Stimulated activated naive CD8-positive, alpha-beta T cell treated with anti-CD3 and anti-CD28 coated beads, Interleukin-15, Interleukin-2, amounts not matched to agents 100 U/mL and 50 U/mL, for 24 hours (primary cell): ENCODE results near the gene BCAN.

Source experiments
- ATAC-seq: fragments of 150-1000 bp; cut with Tn5 transposase; one replicate; pipeline ENCODE4 v1.10.0; 2021
- DNase-seq: peaks from one replicate; pipeline ENCODE4 v3.0.0; 2021

BCAN gene

GRCh38 chr1:156677616-156678596, 36.0 kb downstream of the BCAN start:
- ATAC-seq (no peak), DNase-seq (peak; percentile 40)

GRCh38 chr1:156680056-156680455, 38.1 kb downstream of the BCAN start:
- no peak for ATAC-seq
- no peak for DNase-seq

GRCh38 chr1:156681196-156681960, 39.5 kb downstream of the BCAN start:
- DNase-seq (no peak), ATAC-seq (no peak)

- DNase-seq = no peak
- no peak for ATAC-seq
Observed at GRCh38 chr1:156682166-156682890, 40.4 kb downstream of the BCAN start.

- ATAC-seq (peak; percentile 78), DNase-seq (peak; percentile 40)
Observed at GRCh38 chr1:156684227-156684782, 42.4 kb downstream of the BCAN start.

GRCh38 chr1:156689035-156689952, 47.4 kb downstream of the BCAN start:
- ATAC-seq = peak; percentile 94
- DNase-seq = peak; percentile 82

- no peak for DNase-seq
- ATAC-seq = no peak
Observed at GRCh38 chr1:156689953-156690674, 48.2 kb downstream of the BCAN start.

GRCh38 chr1:156690675-156691036, 48.7 kb downstream of the BCAN start:
- DNase-seq (no peak), ATAC-seq (no peak)

- DNase-seq (no peak), ATAC-seq (no peak)
Observed at GRCh38 chr1:156691191-156691590, 49.3 kb downstream of the BCAN start.

GRCh38 chr1:156691665-156692440, 49.9 kb downstream of the BCAN start:
- DNase-seq (no peak), ATAC-seq (no peak)

- ATAC-seq (no peak), DNase-seq (no peak)
Observed at GRCh38 chr1:156692441-156692924, 50.6 kb downstream of the BCAN start.

GRCh38 chr1:156692925-156693847, 51.3 kb downstream of the BCAN start:
- DNase-seq (no peak), ATAC-seq (no peak)

- ATAC-seq (no peak), DNase-seq (no peak)
Observed at GRCh38 chr1:156693848-156694689, 52.2 kb downstream of the BCAN start.

- no peak for DNase-seq
Observed at GRCh38 chr1:156694690-156694962, 52.7 kb downstream of the BCAN start.

GRCh38 chr1:156696755-156697154, 54.8 kb downstream of the BCAN start:
- DNase-seq (no peak), ATAC-seq (no peak)

More at GRCh38 chr1:156694690-156694962, 52.7 kb downstream of the BCAN start:
- no peak for ATAC-seq

GRCh38 chr1:156697481-156697880, 55.6 kb downstream of the BCAN start:
- ATAC-seq = no peak
- no peak for DNase-seq

GRCh38 chr1:156698995-156699394, 57.1 kb downstream of the BCAN start:
- DNase-seq (no peak), ATAC-seq (no peak)
